GM12878 (cell line): ENCODE data around the gene PRMT1. TPM values are rescaled to one million over a fixed set of nuclear protein-coding genes. Genes with fewer than 3 reads are reported as not detected.

Source experiments
- NFYA ChIP-seq: IDR thresholded peaks from 2 replicates; pipeline ENCODE4 v1.6.1; 2011; ENCODE audit warnings: low read depth, mild to moderate bottlenecking, low read length, improper control_type of control experiment, borderline replicate concordance
- NRF1 ChIP-seq: conservative IDR thresholded peaks from 2 replicates; pipeline ENCODE4 v1.6.1; 2011; ENCODE audit warnings: mild to moderate bottlenecking, low read depth, low read length, improper control_type of control experiment
- RFX5 ChIP-seq: IDR thresholded peaks from 2 replicates; pipeline ENCODE4 v1.6.1; 2011; ENCODE audit warnings: low read depth, low read length, improper control_type of control experiment
- TCF7 ChIP-seq: IDR thresholded peaks from 2 replicates; pipeline ENCODE4 v1.6.1; 2014; ENCODE audit warnings: antibody characterized with exemption, borderline replicate concordance
- ZNF622 ChIP-seq: fragments of 450-650 bp; IDR thresholded peaks from 2 replicates; pipeline ENCODE4 v1.6.1; 2017; ENCODE audit warnings: mild to moderate bottlenecking, inconsistent platforms
- polyA plus RNA-seq, 11 experiments: library from polyadenylated mRNA; depleted of rRNA in 4 of 11; unstranded in 6 of 11; stranded (reverse) in 5 of 11; fragments of >200 nt; fragmentation: Nextera tagmentation in 4 of 11; fragmentation: Illumina TruSeq in 1 of 11; extraction: Ambion mirVana in 4 of 11; extraction: Trizol in 1 of 11; gene quantifications; 1 replicate in 1 of 11; 2 replicates in 10 of 11; pipeline versions ENCODE4 v1.2.1 to v1.2.3, GENCODE V29; 2011 to 2016; ENCODE audit warnings: inconsistent platforms in 2 of 11, missing spikeins in 2 of 11, low read depth in 1 of 11
- total RNA-seq, 4 experiments: library from RNA; depleted of rRNA in 3 of 4; stranded (reverse); fragments of >200 nt in 3 of 4; fragmentation: Illumina TruSeq in 1 of 4; extraction: Trizol in 1 of 4; gene quantifications; 2 replicates each; pipeline versions ENCODE4 v1.2.1 to v1.2.3, GENCODE V29; 2013 to 2021
- TF ChIP-seq, protein P1 (sequence below): fragments of 450-650 bp; IDR thresholded peaks from 2 replicates; pipeline ENCODE4 v1.6.1; 2016; ENCODE audit warnings: mild to moderate bottlenecking
- TF ChIP-seq, protein P2 (sequence below): fragments of 450-650 bp; formaldehyde crosslinking; IDR thresholded peaks from 2 replicates; pipeline ENCODE4 v1.4.0; 2020; ENCODE audit warnings: mild to moderate bottlenecking, moderate library complexity
- TF ChIP-seq, protein P3 (sequence below): fragments of 450-650 bp; conservative IDR thresholded peaks from 2 replicates; pipeline ENCODE4 v1.6.1; 2017; ENCODE audit warnings: mild to moderate bottlenecking, moderate library complexity
- TF ChIP-seq, protein P4 (sequence below): fragments of 450-650 bp; formaldehyde crosslinking; IDR thresholded peaks from 2 replicates; pipeline ENCODE4 v1.4.0; 2022; ENCODE audit warnings: mild to moderate bottlenecking, moderate library complexity

Gene PRMT1
- total and polyA plus RNA-seq, 10 of the 15 experiments (the other 5 are each of a cell fraction or from before 2014, with no cell fraction given) = 19.9 to 667 (median 444) TPM

DNA sequence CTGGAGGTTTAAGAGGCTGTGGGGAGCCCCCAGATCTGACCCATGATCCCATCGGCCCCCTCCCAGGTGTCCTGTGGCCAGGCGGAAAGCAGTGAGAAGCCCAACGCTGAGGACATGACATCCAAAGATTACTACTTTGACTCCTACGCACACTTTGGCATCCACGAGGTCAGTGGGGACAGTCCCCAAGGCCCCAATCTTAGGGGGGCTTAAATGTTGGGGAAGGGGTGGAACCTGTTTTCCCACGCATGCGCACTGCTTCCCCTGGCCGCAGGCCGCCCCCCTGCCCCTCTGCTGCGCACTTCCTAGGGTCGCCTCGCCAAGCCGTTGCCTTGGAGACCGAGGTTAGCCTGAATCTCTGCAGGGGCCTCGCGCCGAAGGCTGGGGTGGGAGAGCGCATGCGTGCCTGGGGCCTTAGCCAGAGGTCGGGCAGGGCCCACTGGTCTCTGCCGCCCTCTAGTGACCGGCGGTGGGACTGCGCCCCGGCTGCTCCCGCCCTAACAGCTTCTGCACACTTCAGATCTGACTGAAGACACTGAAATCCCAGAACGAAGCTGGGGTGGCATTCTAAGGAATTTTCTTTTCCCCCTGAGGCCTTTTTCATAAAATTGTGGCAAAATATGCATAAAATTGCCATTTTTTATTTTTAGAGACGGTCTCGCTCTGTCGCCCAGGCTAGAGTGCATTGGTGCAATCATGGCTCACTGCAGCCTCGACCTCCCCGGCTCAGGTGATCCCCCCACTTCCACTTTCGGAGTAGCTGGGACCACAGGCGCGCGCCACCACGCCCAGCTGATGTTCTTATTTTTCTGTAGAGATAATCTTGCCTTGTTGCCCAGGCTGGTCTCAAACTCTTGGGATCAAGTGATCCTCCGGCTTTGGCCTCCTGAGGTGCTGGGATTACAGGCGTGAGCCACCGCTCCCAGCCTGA is 3.6 kb downstream of the PRMT1 start (continued):
- TF ChIP-seq TCF7 = no peak
- no peak for TF ChIP-seq RFX5
- TF ChIP-seq NRF1 = peak; percentile 56
- no peak for TF ChIP-seq NFYA
- TF ChIP-seq, protein P1, sequence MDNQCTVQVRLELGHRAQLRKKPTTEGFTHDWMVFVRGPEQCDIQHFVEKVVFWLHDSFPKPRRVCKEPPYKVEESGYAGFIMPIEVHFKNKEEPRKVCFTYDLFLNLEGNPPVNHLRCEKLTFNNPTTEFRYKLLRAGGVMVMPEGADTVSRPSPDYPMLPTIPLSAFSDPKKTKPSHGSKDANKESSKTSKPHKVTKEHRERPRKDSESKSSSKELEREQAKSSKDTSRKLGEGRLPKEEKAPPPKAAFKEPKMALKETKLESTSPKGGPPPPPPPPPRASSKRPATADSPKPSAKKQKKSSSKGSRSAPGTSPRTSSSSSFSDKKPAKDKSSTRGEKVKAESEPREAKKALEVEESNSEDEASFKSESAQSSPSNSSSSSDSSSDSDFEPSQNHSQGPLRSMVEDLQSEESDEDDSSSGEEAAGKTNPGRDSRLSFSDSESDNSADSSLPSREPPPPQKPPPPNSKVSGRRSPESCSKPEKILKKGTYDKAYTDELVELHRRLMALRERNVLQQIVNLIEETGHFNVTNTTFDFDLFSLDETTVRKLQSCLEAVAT = no peak
- TF ChIP-seq, protein P2, sequence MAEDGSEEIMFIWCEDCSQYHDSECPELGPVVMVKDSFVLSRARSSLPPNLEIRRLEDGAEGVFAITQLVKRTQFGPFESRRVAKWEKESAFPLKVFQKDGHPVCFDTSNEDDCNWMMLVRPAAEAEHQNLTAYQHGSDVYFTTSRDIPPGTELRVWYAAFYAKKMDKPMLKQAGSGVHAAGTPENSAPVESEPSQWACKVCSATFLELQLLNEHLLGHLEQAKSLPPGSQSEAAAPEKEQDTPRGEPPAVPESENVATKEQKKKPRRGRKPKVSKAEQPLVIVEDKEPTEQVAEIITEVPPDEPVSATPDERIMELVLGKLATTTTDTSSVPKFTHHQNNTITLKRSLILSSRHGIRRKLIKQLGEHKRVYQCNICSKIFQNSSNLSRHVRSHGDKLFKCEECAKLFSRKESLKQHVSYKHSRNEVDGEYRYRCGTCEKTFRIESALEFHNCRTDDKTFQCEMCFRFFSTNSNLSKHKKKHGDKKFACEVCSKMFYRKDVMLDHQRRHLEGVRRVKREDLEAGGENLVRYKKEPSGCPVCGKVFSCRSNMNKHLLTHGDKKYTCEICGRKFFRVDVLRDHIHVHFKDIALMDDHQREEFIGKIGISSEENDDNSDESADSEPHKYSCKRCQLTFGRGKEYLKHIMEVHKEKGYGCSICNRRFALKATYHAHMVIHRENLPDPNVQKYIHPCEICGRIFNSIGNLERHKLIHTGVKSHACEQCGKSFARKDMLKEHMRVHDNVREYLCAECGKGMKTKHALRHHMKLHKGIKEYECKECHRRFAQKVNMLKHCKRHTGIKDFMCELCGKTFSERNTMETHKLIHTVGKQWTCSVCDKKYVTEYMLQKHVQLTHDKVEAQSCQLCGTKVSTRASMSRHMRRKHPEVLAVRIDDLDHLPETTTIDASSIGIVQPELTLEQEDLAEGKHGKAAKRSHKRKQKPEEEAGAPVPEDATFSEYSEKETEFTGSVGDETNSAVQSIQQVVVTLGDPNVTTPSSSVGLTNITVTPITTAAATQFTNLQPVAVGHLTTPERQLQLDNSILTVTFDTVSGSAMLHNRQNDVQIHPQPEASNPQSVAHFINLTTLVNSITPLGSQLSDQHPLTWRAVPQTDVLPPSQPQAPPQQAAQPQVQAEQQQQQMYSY (CRISPR knock-in tag) = no peak
- TF ChIP-seq, protein P3, sequence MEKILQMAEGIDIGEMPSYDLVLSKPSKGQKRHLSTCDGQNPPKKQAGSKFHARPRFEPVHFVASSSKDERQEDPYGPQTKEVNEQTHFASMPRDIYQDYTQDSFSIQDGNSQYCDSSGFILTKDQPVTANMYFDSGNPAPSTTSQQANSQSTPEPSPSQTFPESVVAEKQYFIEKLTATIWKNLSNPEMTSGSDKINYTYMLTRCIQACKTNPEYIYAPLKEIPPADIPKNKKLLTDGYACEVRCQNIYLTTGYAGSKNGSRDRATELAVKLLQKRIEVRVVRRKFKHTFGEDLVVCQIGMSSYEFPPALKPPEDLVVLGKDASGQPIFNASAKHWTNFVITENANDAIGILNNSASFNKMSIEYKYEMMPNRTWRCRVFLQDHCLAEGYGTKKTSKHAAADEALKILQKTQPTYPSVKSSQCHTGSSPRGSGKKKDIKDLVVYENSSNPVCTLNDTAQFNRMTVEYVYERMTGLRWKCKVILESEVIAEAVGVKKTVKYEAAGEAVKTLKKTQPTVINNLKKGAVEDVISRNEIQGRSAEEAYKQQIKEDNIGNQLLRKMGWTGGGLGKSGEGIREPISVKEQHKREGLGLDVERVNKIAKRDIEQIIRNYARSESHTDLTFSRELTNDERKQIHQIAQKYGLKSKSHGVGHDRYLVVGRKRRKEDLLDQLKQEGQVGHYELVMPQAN = 0 out of 2 replicates have a peak, but pooled peaks have one; percentile 14
- TF ChIP-seq, protein P4, sequence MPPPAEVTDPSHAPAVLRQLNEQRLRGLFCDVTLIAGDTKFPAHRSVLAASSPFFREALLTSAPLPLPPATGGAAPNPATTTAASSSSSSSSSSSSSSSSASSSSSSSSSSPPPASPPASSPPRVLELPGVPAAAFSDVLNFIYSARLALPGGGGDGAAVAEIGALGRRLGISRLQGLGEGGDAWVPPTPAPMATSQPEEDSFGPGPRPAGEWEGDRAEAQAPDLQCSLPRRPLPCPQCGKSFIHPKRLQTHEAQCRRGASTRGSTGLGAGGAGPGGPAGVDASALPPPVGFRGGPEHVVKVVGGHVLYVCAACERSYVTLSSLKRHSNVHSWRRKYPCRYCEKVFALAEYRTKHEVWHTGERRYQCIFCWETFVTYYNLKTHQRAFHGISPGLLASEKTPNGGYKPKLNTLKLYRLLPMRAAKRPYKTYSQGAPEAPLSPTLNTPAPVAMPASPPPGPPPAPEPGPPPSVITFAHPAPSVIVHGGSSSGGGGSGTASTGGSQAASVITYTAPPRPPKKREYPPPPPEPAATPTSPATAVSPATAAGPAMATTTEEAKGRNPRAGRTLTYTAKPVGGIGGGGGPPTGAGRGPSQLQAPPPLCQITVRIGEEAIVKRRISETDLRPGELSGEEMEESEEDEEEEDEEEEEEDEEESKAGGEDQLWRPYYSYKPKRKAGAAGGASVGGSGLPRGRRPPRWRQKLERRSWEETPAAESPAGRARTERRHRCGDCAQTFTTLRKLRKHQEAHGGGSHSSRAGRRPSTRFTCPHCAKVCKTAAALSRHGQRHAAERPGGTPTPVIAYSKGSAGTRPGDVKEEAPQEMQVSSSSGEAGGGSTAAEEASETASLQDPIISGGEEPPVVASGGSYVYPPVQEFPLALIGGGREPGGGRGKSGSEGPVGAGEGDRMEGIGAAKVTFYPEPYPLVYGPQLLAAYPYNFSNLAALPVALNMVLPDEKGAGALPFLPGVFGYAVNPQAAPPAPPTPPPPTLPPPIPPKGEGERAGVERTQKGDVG (CRISPR knock-in tag) = no peak
- TF ChIP-seq ZNF622 = no peak
